HG03025 (cell line): ENCODE data around the gene RNF166.

Experiments
- ATAC-seq: cut with Tn5 transposase; IDR thresholded peaks from one replicate; pipeline ENCODE4 v1.9.1; 2021; ENCODE audit warnings: mild to moderate bottlenecking, moderate library complexity; ENCODE audit not compliant: unreplicated experiment, low FRiP score

RNF166 gene

GRCh38 chr16:88725609-88726407 lies 19.6 kb upstream of the RNF166 start:
- no peak for ATAC-seq

- ATAC-seq: no peak
These were observed 18.8 kb upstream of the RNF166 start for GRCh38 chr16:88724855-88725555.

GRCh38 chr16:88723911-88724310 lies 17.7 kb upstream of the RNF166 start:
- ATAC-seq: no peak

GRCh38 chr16:88723507-88723887 lies 17.3 kb upstream of the RNF166 start:
- ATAC-seq: no peak

- ATAC-seq: no peak
These were observed 16.7 kb upstream of the RNF166 start for GRCh38 chr16:88722784-88723506.

GRCh38 chr16:88721815-88722755 lies 15.9 kb upstream of the RNF166 start:
- no peak for ATAC-seq

GRCh38 chr16:88721236-88721635 lies 15.0 kb upstream of the RNF166 start:
- no peak for ATAC-seq

GRCh38 chr16:88720396-88720970 lies 14.3 kb upstream of the RNF166 start:
- no peak for ATAC-seq

GRCh38 chr16:88719933-88720296 lies 13.7 kb upstream of the RNF166 start:
- ATAC-seq: no peak

GRCh38 chr16:88719267-88719932 lies 13.2 kb upstream of the RNF166 start:
- no peak for ATAC-seq

- ATAC-seq: no peak
These were observed 12.0 kb upstream of the RNF166 start for GRCh38 chr16:88718178-88718577.

GRCh38 chr16:88716601-88717001 lies 10.4 kb upstream of the RNF166 start:
- no peak for ATAC-seq

- no peak for ATAC-seq
These were observed 10.0 kb upstream of the RNF166 start for GRCh38 chr16:88716201-88716600.

GRCh38 chr16:88715312-88716190 lies 9.3 kb upstream of the RNF166 start:
- ATAC-seq: no peak

- ATAC-seq: no peak
These were observed 8.5 kb upstream of the RNF166 start for GRCh38 chr16:88714420-88715302.

GRCh38 chr16:88713568-88714419 lies 7.6 kb upstream of the RNF166 start:
- ATAC-seq: no peak

- ATAC-seq: no peak
These were observed 6.8 kb upstream of the RNF166 start for GRCh38 chr16:88713054-88713453.
